HCT116 (cell line): ENCODE data around the gene RNF150. TPM values are rescaled to one million over a fixed set of nuclear protein-coding genes. Genes with fewer than 3 reads are reported as not detected.

ENCODE experiments used
- ATAC-seq: fragments of 200-7000 bp; cut with Tn5 transposase; 2 replicates; pipeline ENCODE4 v1.9.1; 2020; ENCODE audit warnings: mild to moderate bottlenecking, moderate library complexity
- BruUV-seq: library from RNA; stranded (reverse); fragments of 400-500 nt; replicated peaks from 2 replicates; lab custom pipeline; 2021; lab: Mats Ljungman, UMichigan
- CTCF ChIA-PET: fragments of 300-600 bp; sonication (Branson Sonifier 250); formaldehyde crosslinking; loops from one replicate; lab custom pipeline; 2021; ENCODE audit warnings: antibody characterized with exemption; lab: Charles Lee
- POLR2A ChIA-PET: fragments of 300-600, 350-600 bp; sonication (Branson Sonifier 250); formaldehyde crosslinking; loops from one replicate; lab custom pipeline; 2021; ENCODE audit warnings: antibody characterized with exemption; lab: Charles Lee
- RAD21 ChIA-PET, 2 experiments: fragments of 300-600 bp; sonication (Branson Sonifier 250); formaldehyde crosslinking; loops; one replicate each; lab custom pipeline; 2023; ENCODE audit warnings: low total read pairs in 2 of 2; ENCODE audit not compliant: uncharacterized antibody in 2 of 2, unreplicated experiment in 2 of 2, low non-redundant PET in 1 of 2; lab: Charles Lee
- DNase-seq: peaks from one replicate; pipeline ENCODE4 v3.0.0-alpha.2; 2010; ENCODE audit warnings: low read depth, low spot score
- H2AFZ ChIP-seq: fragments of 200-600 bp; shearing (Covaris generic), sonication (generic); 2 replicates; pipeline ENCODE4 v1.6.1; 2017; ENCODE audit warnings: low read depth, mixed run types, mixed read lengths, antibody characterized with exemption, low read length; ENCODE audit not compliant: poor library complexity, severe bottlenecking
- H3K27ac ChIP-seq: 2 replicates; pipeline ENCODE4 v1.5.1; 2012; ENCODE audit warnings: low read depth, low read length
- H3K27me3 ChIP-seq: fragments of 200-600 bp; sonication (generic); 2 replicates; pipeline ENCODE4 v1.6.1; 2016; ENCODE audit warnings: mixed run types, low read length, mixed read lengths; ENCODE audit not compliant: insufficient read depth
- H3K36me3 ChIP-seq, 2 experiments: fragments of 200-500 bp in 1 of 2; fragments of 200-600 bp in 1 of 2; sonication (Bioruptor generic) in 1 of 2; sonication (generic) in 1 of 2; 2 replicates each; pipeline versions ENCODE4 v1.5.1 to v1.6.1; 2014 to 2016; ENCODE audit warnings: low read length in 2 of 2, inconsistent platforms in 1 of 2, mixed read lengths in 1 of 2, mixed run types in 1 of 2; ENCODE audit not compliant: insufficient read depth in 2 of 2, control insufficient read depth in 1 of 2
- H3K4me1 ChIP-seq, 2 experiments: fragments of 200-600 bp in 1 of 2; sonication (generic) in 1 of 2; 2 replicates each; pipeline versions ENCODE4 v1.5.1 to v1.6.1; 2012 to 2017; ENCODE audit warnings: low read length in 2 of 2, inconsistent platforms in 1 of 2, mild to moderate bottlenecking in 1 of 2, mixed read lengths in 1 of 2, mixed run types in 1 of 2, moderate library complexity in 1 of 2; ENCODE audit not compliant: insufficient read depth in 2 of 2, control insufficient read depth in 1 of 2
- H3K4me2 ChIP-seq: fragments of 200-600 bp; sonication (generic); 2 replicates; pipeline ENCODE4 v1.6.1; 2017; ENCODE audit warnings: mixed run types, low read length, mixed read lengths
- H3K4me3 ChIP-seq, 2 experiments: fragments of 200-600 bp in 1 of 2; sonication (generic) in 1 of 2; replicated peaks in 1 of 2; 2 replicates each; pipeline ENCODE4 v1.5.1; 2011 to 2016; ENCODE audit warnings: low read length in 2 of 2, control low read depth in 1 of 2, low read depth in 1 of 2, mild to moderate bottlenecking in 1 of 2, mixed read lengths in 1 of 2, mixed run types in 1 of 2
- H3K79me2 ChIP-seq: fragments of 200-600 bp; sonication (generic); 2 replicates; pipeline ENCODE4 v1.6.1; 2017; ENCODE audit warnings: mild to moderate bottlenecking, mixed run types, low read length, moderate library complexity, mixed read lengths; ENCODE audit not compliant: insufficient read depth
- H3K9ac ChIP-seq: fragments of 200-600 bp; sonication (generic); 2 replicates; pipeline ENCODE4 v1.6.1; 2016; ENCODE audit warnings: low read length, mixed read lengths
- H3K9me2 ChIP-seq: fragments of 200-600 bp; sonication (generic), shearing (Covaris generic); 2 replicates; pipeline ENCODE4 v1.6.1; 2017; ENCODE audit warnings: mixed run types, mild to moderate bottlenecking, moderate library complexity; ENCODE audit not compliant: insufficient read depth
- H3K9me3 ChIP-seq, 2 experiments: fragments of 200-500 bp in 1 of 2; fragments of 200-600 bp in 1 of 2; sonication (Bioruptor generic) in 1 of 2; sonication (generic) in 1 of 2; 2 replicates each; pipeline ENCODE4 v1.6.1; 2014 to 2017; ENCODE audit warnings: low read length in 2 of 2, mixed read lengths in 2 of 2, inconsistent platforms in 1 of 2, low read depth in 1 of 2, mild to moderate bottlenecking in 1 of 2, mixed run types in 1 of 2, moderate library complexity in 1 of 2; ENCODE audit not compliant: control insufficient read depth in 1 of 2, insufficient read depth in 1 of 2
- H4K20me1 ChIP-seq: fragments of 200-600 bp; sonication (generic), shearing (Covaris generic); 2 replicates; pipeline ENCODE4 v1.6.1; 2017; ENCODE audit warnings: mixed run types, mild to moderate bottlenecking, moderate library complexity; ENCODE audit not compliant: insufficient read depth
- ATF3 ChIP-seq: IDR thresholded peaks from 2 replicates; pipeline ENCODE4 v1.6.1; 2012
- CTCF ChIP-seq, 3 experiments: fragments of 200-600 bp in 1 of 3; sonication (generic) in 1 of 3; IDR thresholded peaks in 2 of 3; conservative IDR thresholded peaks in 1 of 3; 2 replicates each; pipeline ENCODE4 v1.5.1; 2012 to 2017; ENCODE audit warnings: low read depth in 2 of 3, low read length in 2 of 3, antibody characterized with exemption in 1 of 3, borderline replicate concordance in 1 of 3, control low read depth in 1 of 3, mild to moderate bottlenecking in 1 of 3, mixed read lengths in 1 of 3, mixed run types in 1 of 3, moderate library complexity in 1 of 3; ENCODE audit not compliant: insufficient read depth in 1 of 3
- EGR1 ChIP-seq: IDR thresholded peaks from 2 replicates; pipeline ENCODE4 v1.6.1; 2012; ENCODE audit warnings: low read depth
- EZH2phosphoT487 ChIP-seq: fragments of 200-600 bp; IDR thresholded peaks from 2 replicates; pipeline ENCODE4 v1.6.1; 2018; ENCODE audit warnings: antibody characterized with exemption, borderline replicate concordance
- JUND ChIP-seq: IDR thresholded peaks from 2 replicates; pipeline ENCODE4 v1.6.1; 2012
- POLR2A ChIP-seq: IDR thresholded peaks from 2 replicates; pipeline ENCODE4 v1.7.0; 2011; ENCODE audit warnings: borderline replicate concordance; ENCODE audit not compliant: insufficient read depth, insufficient read length; ENCODE audit errors: extremely low read depth
- SP1 ChIP-seq: IDR thresholded peaks from 2 replicates; pipeline ENCODE4 v1.6.1; 2012; ENCODE audit warnings: low read depth
- ZFX ChIP-seq: fragments of 450-650 bp; IDR thresholded peaks from 2 replicates; pipeline ENCODE4 v1.6.1; 2017
- intact Hi-C: fragments of 100-400 bp; cut with micrococcal nuclease; formaldehyde crosslinking; loops from 2 replicates; pipeline ENCODE4 v1.10.0; 2022
- total RNA-seq: library from RNA; stranded (reverse); gene quantifications from one replicate; pipeline ENCODE4 v1.2.1, GENCODE V29; 2021; ENCODE audit not compliant: unreplicated experiment

RNF150 gene
- total RNA-seq, 1 experiment from 2014 or later = 0.07 TPM

GRCh38 chr4:141078871-141079270, 54.4 kb downstream of the RNF150 start (continued):
- TF ChIP-seq CTCF (IDR thresholded peaks at IDR 0.05 in 2 of 3, conservative IDR thresholded peaks at IDR 0.05 in 1 of 3; ENCODE audit: borderline replicate concordance in 1 of 3, insufficient read depth in 1 of 3, low read depth in 2 of 3, low read length in 2 of 3) = no peak
- no peak for TF ChIP-seq JUND

- 0 out of 2 replicates have a peak, but pooled peaks cover 3% of the 10 kb centered on the region for H3K9me2 ChIP-seq
- BruUV-seq = no TSS peak
- intact Hi-C loops = no loop called here
- no peak overlapping the region for H3K4me3 ChIP-seq
- no peaks in the 10 kb centered on the region for H3K79me2 ChIP-seq
- ChIA-PET RAD21 (no interaction called here), POLR2A (no interaction called here), CTCF (no interaction called here)
- H3K27me3 ChIP-seq = no peaks in the 10 kb centered on the region
- H3K9me3 ChIP-seq = no peaks in the 10 kb centered on the region
- H2AFZ ChIP-seq = no peak overlapping the region
- ATAC-seq = no peak
- H3K4me1 ChIP-seq = no peaks in the 10 kb centered on the region
- H3K27ac ChIP-seq = no peak overlapping the region
- no peak overlapping the region for H3K4me2 ChIP-seq
- no peaks in the 10 kb centered on the region for H4K20me1 ChIP-seq
- H3K9ac ChIP-seq = no peak overlapping the region
- no peak for DNase-seq
- H3K36me3 ChIP-seq = no peaks in the 10 kb centered on the region
- TF ChIP-seq JUND (no peak), SP1 (no peak), POLR2A (no peak), ZFX (no peak), EZH2phosphoT487 (no peak), ATF3 (no peak), EGR1 (no peak), CTCF (IDR thresholded peaks at IDR 0.05 in 2 of 3, conservative IDR thresholded peaks at IDR 0.05 in 1 of 3; ENCODE audit: borderline replicate concordance in 1 of 3, insufficient read depth in 1 of 3, low read depth in 2 of 3, low read length in 2 of 3) (no peak)
These were observed 55.6 kb downstream of the RNF150 start for GRCh38 chr4:141077611-141078225.
